ENCODE data around the gene FBXL19. TPM values are rescaled to one million over a fixed set of nuclear protein-coding genes. Genes with fewer than 3 reads are reported as not detected.
A peak's percentile ranks its signal among the peaks of the same experiment; 100 is the strongest.

FBXL19 gene
- total RNA-seq, 1 donor from 2014 or later, result 19.4 TPM

- peaks cover 22% of the 10 kb centered on the region for H3K4me1 Mint-ChIP-seq (ENCODE audit: low read depth)
- no peak overlapping the region for H3K27ac Mint-ChIP-seq (ENCODE audit: unreplicated experiment)
- no peaks in the 10 kb centered on the region for H3K9me3 Mint-ChIP-seq (ENCODE audit: low read depth)
- H3K27me3 Mint-ChIP-seq (ENCODE audit: low read depth), result no peaks in the 10 kb centered on the region
- no peak overlapping the region for H3K4me3 Mint-ChIP-seq (ENCODE audit: unreplicated experiment)
- H3K36me3 Mint-ChIP-seq (ENCODE audit: low read depth), result peaks cover 13% of the 10 kb centered on the region
- TF ChIP-seq CTCF (IDR thresholded peaks at IDR 0.05), result no peak
- no peak for DNase-seq (ENCODE audit: low spot score)
Observed at GRCh38 chr16:30927789-30928378, 4.5 kb downstream of the FBXL19 start.

GRCh38 chr16:30928390-30928789 lies 5.0 kb downstream of the FBXL19 start:
- Mint-ChIP-seq H3K9me3 (ENCODE audit: low read depth) (no peaks in the 10 kb centered on the region), H3K4me3 (ENCODE audit: unreplicated experiment) (no peak overlapping the region), H3K4me1 (ENCODE audit: low read depth) (peaks cover 22% of the 10 kb centered on the region), H3K27ac (ENCODE audit: unreplicated experiment) (no peak overlapping the region), H3K36me3 (ENCODE audit: low read depth) (peaks cover 13% of the 10 kb centered on the region), H3K27me3 (ENCODE audit: low read depth) (no peaks in the 10 kb centered on the region)
- TF ChIP-seq CTCF (IDR thresholded peaks at IDR 0.05), result no peak
- DNase-seq (ENCODE audit: low spot score), result no peak

GRCh38 chr16:30929167-30929566 lies 5.8 kb downstream of the FBXL19 start:
- Mint-ChIP-seq H3K27ac (ENCODE audit: unreplicated experiment) (no peak overlapping the region), H3K36me3 (ENCODE audit: low read depth) (peaks cover 13% of the 10 kb centered on the region), H3K27me3 (ENCODE audit: low read depth) (no peaks in the 10 kb centered on the region), H3K9me3 (ENCODE audit: low read depth) (no peaks in the 10 kb centered on the region), H3K4me3 (ENCODE audit: unreplicated experiment) (no peak overlapping the region), H3K4me1 (ENCODE audit: low read depth) (peaks cover 22% of the 10 kb centered on the region)
- no peak for DNase-seq (ENCODE audit: low spot score)
- TF ChIP-seq CTCF (IDR thresholded peaks at IDR 0.05), result no peak

GRCh38 chr16:30930160-30930571 lies 6.8 kb downstream of the FBXL19 start:
- no peak for TF ChIP-seq CTCF (IDR thresholded peaks at IDR 0.05)
- Mint-ChIP-seq H3K36me3 (ENCODE audit: low read depth) (peaks cover 13% of the 10 kb centered on the region), H3K27me3 (ENCODE audit: low read depth) (no peaks in the 10 kb centered on the region), H3K27ac (ENCODE audit: unreplicated experiment) (no peak overlapping the region), H3K9me3 (ENCODE audit: low read depth) (no peaks in the 10 kb centered on the region), H3K4me3 (ENCODE audit: unreplicated experiment) (no peak overlapping the region), H3K4me1 (ENCODE audit: low read depth) (peaks cover 13% of the 10 kb centered on the region)
- peak; percentile 94 for DNase-seq (ENCODE audit: low spot score)

GRCh38 chr16:30931068-30931650 lies 7.8 kb downstream of the FBXL19 start:
- Mint-ChIP-seq H3K9me3 (ENCODE audit: low read depth) (no peaks in the 10 kb centered on the region), H3K4me3 (ENCODE audit: unreplicated experiment) (no peak overlapping the region), H3K27me3 (ENCODE audit: low read depth) (no peaks in the 10 kb centered on the region), H3K27ac (ENCODE audit: unreplicated experiment) (peak overlapping the region; percentile 43), H3K4me1 (ENCODE audit: low read depth) (peaks cover 8% of the 10 kb centered on the region), H3K36me3 (ENCODE audit: low read depth) (peaks cover 10% of the 10 kb centered on the region)
- DNase-seq (ENCODE audit: low spot score), result no peak
- no peak for TF ChIP-seq CTCF (IDR thresholded peaks at IDR 0.05)

All from chondrocyte (in vitro differentiated cells).